H1 (cell line): ENCODE data around the gene PSPC1.

ENCODE experiments used
- EP300 ChIP-seq, 2 experiments: IDR thresholded peaks; 1 replicate in 1 of 2; 2 replicates in 1 of 2; pipeline ENCODE4 v1.6.1; 2011 to 2012; ENCODE audit warnings: low read depth in 2 of 2, low read length in 2 of 2, mild to moderate bottlenecking in 2 of 2, borderline replicate concordance in 1 of 2, inconsistent platforms in 1 of 2, moderate library complexity in 1 of 2
- JUN ChIP-seq: IDR thresholded peaks from 2 replicates; pipeline ENCODE4 v1.6.1; 2011; ENCODE audit warnings: low read depth, mild to moderate bottlenecking, improper control_type of control experiment, low read length
- POLR2A ChIP-seq, 2 experiments: IDR thresholded peaks; 1 replicate in 1 of 2; 2 replicates in 1 of 2; pipeline ENCODE4 v1.6.1; 2011; ENCODE audit warnings: low read depth in 2 of 2, low read length in 2 of 2, mild to moderate bottlenecking in 2 of 2; ENCODE audit errors: control extremely low read depth in 1 of 2
- RFX5 ChIP-seq: IDR thresholded peaks from 2 replicates; pipeline ENCODE4 v1.6.1; 2011; ENCODE audit warnings: low read depth, low read length, improper control_type of control experiment, borderline replicate concordance
- RXRA ChIP-seq: IDR thresholded peaks from 2 replicates; pipeline ENCODE4 v1.6.1; 2011; ENCODE audit warnings: low read depth, mild to moderate bottlenecking, low read length, moderate library complexity; ENCODE audit not compliant: insufficient read depth
- SRF ChIP-seq: IDR thresholded peaks from 2 replicates; pipeline ENCODE4 v1.6.1; 2011; ENCODE audit warnings: mild to moderate bottlenecking, low read depth, low read length, moderate library complexity
- TF ChIP-seq, protein P1 (sequence below), 3 experiments: IDR thresholded peaks; 1 replicate in 2 of 3; 2 replicates in 1 of 3; pipeline versions ENCODE4 v1.5.1 to v1.6.1; 2011; ENCODE audit warnings: low read length in 3 of 3, mild to moderate bottlenecking in 3 of 3, inconsistent platforms in 2 of 3, low read depth in 1 of 3, moderate library complexity in 1 of 3; ENCODE audit not compliant: insufficient read depth in 1 of 3; ENCODE audit errors: control extremely low read depth in 1 of 3
- TF ChIP-seq, protein P2 (sequence below): fragments of 300-600 bp; sonication (generic); IDR thresholded peaks from 2 replicates; pipeline ENCODE4 v1.7.1; 2012; ENCODE audit warnings: low read length, moderate library complexity, mild to moderate bottlenecking, inconsistent platforms; ENCODE audit not compliant: insufficient replicate concordance

DNA sequence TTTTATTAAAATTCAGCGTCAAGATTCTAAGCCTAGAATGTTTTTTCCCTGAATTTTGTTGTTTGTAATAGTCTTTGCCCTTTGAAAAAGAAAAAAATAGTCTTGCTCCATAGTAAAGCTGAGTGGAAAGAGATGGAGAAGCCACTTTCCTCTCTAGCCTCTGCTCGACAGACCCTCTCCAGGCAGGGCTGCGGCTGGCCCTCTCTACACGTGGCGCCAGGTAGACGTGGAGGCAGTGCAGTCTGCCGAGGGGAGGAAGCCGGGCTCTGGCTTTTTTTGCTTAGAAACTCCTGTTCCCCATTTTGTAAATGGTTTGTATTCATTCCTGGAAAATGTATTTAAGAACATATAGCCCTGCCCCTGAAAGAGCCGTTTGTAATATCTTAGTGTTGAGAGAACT is 114.0 kb downstream of the PSPC1 start:
- TF ChIP-seq, protein P1, sequence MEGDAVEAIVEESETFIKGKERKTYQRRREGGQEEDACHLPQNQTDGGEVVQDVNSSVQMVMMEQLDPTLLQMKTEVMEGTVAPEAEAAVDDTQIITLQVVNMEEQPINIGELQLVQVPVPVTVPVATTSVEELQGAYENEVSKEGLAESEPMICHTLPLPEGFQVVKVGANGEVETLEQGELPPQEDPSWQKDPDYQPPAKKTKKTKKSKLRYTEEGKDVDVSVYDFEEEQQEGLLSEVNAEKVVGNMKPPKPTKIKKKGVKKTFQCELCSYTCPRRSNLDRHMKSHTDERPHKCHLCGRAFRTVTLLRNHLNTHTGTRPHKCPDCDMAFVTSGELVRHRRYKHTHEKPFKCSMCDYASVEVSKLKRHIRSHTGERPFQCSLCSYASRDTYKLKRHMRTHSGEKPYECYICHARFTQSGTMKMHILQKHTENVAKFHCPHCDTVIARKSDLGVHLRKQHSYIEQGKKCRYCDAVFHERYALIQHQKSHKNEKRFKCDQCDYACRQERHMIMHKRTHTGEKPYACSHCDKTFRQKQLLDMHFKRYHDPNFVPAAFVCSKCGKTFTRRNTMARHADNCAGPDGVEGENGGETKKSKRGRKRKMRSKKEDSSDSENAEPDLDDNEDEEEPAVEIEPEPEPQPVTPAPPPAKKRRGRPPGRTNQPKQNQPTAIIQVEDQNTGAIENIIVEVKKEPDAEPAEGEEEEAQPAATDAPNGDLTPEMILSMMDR (IDR thresholded peaks at IDR 0.05; ENCODE audit: control extremely low read depth in 1 of 3, insufficient read depth in 1 of 3, low read depth in 1 of 3, low read length in 3 of 3): no peak
- TF ChIP-seq SRF (no peak), RXRA (no peak), RFX5 (no peak), EP300 (IDR thresholded peaks at IDR 0.05; ENCODE audit: borderline replicate concordance in 1 of 2, low read depth in 2 of 2, low read length in 2 of 2) (no peak), JUN (no peak), POLR2A (IDR thresholded peaks at IDR 0.05; ENCODE audit: control extremely low read depth in 1 of 2, low read depth in 2 of 2, low read length in 2 of 2) (no peak)
- TF ChIP-seq, protein P2, sequence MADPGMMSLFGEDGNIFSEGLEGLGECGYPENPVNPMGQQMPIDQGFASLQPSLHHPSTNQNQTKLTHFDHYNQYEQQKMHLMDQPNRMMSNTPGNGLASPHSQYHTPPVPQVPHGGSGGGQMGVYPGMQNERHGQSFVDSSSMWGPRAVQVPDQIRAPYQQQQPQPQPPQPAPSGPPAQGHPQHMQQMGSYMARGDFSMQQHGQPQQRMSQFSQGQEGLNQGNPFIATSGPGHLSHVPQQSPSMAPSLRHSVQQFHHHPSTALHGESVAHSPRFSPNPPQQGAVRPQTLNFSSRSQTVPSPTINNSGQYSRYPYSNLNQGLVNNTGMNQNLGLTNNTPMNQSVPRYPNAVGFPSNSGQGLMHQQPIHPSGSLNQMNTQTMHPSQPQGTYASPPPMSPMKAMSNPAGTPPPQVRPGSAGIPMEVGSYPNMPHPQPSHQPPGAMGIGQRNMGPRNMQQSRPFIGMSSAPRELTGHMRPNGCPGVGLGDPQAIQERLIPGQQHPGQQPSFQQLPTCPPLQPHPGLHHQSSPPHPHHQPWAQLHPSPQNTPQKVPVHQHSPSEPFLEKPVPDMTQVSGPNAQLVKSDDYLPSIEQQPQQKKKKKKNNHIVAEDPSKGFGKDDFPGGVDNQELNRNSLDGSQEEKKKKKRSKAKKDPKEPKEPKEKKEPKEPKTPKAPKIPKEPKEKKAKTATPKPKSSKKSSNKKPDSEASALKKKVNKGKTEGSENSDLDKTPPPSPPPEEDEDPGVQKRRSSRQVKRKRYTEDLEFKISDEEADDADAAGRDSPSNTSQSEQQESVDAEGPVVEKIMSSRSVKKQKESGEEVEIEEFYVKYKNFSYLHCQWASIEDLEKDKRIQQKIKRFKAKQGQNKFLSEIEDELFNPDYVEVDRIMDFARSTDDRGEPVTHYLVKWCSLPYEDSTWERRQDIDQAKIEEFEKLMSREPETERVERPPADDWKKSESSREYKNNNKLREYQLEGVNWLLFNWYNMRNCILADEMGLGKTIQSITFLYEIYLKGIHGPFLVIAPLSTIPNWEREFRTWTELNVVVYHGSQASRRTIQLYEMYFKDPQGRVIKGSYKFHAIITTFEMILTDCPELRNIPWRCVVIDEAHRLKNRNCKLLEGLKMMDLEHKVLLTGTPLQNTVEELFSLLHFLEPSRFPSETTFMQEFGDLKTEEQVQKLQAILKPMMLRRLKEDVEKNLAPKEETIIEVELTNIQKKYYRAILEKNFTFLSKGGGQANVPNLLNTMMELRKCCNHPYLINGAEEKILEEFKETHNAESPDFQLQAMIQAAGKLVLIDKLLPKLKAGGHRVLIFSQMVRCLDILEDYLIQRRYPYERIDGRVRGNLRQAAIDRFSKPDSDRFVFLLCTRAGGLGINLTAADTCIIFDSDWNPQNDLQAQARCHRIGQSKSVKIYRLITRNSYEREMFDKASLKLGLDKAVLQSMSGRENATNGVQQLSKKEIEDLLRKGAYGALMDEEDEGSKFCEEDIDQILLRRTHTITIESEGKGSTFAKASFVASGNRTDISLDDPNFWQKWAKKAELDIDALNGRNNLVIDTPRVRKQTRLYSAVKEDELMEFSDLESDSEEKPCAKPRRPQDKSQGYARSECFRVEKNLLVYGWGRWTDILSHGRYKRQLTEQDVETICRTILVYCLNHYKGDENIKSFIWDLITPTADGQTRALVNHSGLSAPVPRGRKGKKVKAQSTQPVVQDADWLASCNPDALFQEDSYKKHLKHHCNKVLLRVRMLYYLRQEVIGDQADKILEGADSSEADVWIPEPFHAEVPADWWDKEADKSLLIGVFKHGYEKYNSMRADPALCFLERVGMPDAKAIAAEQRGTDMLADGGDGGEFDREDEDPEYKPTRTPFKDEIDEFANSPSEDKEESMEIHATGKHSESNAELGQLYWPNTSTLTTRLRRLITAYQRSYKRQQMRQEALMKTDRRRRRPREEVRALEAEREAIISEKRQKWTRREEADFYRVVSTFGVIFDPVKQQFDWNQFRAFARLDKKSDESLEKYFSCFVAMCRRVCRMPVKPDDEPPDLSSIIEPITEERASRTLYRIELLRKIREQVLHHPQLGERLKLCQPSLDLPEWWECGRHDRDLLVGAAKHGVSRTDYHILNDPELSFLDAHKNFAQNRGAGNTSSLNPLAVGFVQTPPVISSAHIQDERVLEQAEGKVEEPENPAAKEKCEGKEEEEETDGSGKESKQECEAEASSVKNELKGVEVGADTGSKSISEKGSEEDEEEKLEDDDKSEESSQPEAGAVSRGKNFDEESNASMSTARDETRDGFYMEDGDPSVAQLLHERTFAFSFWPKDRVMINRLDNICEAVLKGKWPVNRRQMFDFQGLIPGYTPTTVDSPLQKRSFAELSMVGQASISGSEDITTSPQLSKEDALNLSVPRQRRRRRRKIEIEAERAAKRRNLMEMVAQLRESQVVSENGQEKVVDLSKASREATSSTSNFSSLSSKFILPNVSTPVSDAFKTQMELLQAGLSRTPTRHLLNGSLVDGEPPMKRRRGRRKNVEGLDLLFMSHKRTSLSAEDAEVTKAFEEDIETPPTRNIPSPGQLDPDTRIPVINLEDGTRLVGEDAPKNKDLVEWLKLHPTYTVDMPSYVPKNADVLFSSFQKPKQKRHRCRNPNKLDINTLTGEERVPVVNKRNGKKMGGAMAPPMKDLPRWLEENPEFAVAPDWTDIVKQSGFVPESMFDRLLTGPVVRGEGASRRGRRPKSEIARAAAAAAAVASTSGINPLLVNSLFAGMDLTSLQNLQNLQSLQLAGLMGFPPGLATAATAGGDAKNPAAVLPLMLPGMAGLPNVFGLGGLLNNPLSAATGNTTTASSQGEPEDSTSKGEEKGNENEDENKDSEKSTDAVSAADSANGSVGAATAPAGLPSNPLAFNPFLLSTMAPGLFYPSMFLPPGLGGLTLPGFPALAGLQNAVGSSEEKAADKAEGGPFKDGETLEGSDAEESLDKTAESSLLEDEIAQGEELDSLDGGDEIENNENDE: no peak
